ACHN (cell line): Measurements from ENCODE around the gene SMC1B.
"Not testable (repeated sequence)": the region's sequence is repeated elsewhere in the genome, so short reads cannot be mapped to it uniquely, and the experiment has no call there.

ENCODE experiments used
- DNase-seq: peaks from one replicate; pipeline ENCODE4 v3.0.0-alpha.2; 2015
- in situ Hi-C: cut with HindIII; loops from 2 replicates; pipeline ENCODE4 v1.10.0; 2017; ENCODE audit warnings: low sequenced_read_pairs, low pct_ligation_motif_present, low pct_unique_long_range_greater_than_20kb

SMC1B gene

DNA sequence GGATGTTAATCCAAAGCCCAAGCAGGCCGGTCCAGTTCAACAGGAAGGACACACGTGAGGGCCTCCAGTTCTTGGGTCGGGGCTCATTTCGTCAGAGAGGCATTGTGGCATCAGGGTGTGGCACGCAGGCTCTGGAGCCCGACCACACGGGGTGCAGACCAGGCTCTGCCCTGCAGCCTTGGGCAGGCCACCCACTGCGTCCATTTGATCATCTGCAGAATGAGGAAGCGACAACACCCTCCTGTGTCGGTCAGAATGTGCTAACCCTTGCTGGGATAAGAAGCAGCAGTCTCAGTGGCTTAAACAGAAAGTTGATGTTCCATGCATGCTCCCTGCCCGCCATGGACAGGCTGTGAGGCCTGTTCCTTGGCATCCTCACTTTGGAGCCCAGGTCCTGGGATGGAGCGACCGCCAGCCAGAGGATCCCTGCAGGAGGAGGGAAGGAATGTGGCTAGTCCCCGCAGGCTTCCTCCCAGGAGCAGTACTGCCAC is 10.9 kb upstream of the SMC1B start:
- in situ Hi-C loops, result no loop called here
- DNase-seq, result no peak

- in situ Hi-C loops, result no loop called here
- no peak for DNase-seq
Measured at GRCh38 chr22:45423524-45423923, 10.1 kb upstream of the SMC1B start.

DNA sequence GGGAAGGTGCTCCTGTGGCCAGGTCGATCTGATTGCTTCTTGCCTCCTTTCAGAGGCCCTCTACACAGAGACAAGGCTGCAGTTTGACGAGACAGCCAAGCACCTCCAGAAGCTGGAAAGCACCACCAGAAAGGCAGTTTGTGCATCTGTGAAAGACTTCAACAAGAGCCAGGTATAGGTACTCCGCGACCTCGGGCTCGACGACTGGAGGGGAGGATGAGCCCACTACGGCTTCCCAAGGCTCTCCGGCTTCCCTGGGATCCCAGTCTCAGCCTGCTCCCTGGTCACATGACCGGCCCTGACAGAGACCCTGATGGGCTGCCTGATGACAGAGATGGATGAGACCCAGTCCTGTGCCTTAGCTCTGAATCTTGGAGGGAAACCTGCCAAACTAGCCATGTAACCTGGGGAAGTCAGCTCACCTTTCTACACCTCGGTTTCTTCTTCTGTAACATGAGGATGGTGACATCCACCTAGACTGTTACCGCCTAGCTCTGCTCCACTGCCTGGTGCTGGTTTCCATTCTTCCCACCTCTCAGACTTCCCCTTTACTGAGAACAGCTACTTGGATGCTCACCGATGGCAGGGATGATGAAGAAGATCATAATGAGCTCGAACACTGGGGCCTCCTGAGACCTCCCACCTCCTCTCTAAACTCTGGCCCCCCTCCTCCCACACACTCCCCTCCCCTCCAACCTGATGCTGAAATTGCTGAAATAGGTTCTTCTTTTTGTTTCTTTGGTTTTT is 9.0 kb upstream of the SMC1B start:
- no peak for DNase-seq
- in situ Hi-C loops, result no loop called here

GRCh38 chr22:45421349-45422055 is 8.1 kb upstream of the SMC1B start:
- no peak for DNase-seq
- in situ Hi-C loops, result no loop called here

DNA sequence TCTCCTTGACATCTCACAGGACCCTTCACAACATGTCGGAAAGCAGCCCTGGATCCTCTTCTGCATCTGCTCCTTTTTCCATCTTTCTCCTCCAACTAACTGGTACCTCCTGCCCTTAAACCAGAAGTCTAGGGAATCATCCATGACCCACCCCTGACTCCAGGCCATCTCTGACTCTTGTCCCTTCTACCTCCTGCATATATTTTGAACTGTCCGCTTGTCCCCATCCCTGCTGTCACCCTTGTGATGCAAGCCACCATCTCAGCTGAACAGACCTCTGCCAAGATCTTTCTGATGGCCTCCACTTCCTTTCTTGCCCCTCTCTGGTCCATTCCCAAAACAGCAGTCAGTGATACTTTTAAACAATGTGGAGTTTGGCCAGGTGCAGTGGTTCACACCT is 7.1 kb upstream of the SMC1B start:
- in situ Hi-C loops, result no loop called here
- no peak for DNase-seq

DNA sequence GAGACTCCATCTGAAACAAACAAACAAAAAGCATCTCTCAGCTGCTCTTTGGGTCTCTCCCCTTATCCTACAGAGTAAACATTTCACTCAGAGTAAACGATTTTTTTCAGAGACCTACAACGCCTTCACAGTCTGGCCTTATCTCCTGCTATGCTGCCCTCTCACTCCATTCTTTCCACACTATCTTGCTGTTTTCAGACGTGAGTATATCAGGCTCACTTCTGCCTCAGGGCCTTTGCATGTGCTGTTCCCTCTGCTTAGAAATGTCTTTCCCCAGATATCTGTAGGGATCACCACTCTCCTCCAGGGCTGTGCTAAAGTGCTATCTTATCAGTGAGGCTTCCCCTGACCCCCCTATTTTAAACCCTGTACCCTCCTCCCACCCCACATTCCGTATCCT is 6.6 kb upstream of the SMC1B start:
- no peak for DNase-seq
- in situ Hi-C loops, result no loop called here

DNA sequence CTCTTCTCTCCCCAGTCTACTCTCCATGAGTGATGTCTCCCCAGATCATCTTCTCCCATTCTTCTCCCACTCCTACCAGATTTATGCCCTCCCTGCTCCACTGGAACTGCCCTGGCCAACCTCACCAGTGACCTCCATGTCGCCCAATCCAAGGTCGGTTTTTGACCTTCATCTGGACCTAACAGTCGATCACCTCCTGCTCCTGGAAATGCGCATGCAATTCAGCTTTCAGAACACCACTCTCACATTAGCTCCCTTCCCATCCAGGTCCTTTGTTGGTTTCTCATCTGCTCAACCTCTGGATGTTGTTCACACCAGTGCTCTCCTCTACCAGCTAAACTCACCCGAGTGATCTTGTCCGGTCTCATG is 5.4 kb upstream of the SMC1B start:
- DNase-seq, result no peak
- in situ Hi-C loops, result no loop called here

DNA sequence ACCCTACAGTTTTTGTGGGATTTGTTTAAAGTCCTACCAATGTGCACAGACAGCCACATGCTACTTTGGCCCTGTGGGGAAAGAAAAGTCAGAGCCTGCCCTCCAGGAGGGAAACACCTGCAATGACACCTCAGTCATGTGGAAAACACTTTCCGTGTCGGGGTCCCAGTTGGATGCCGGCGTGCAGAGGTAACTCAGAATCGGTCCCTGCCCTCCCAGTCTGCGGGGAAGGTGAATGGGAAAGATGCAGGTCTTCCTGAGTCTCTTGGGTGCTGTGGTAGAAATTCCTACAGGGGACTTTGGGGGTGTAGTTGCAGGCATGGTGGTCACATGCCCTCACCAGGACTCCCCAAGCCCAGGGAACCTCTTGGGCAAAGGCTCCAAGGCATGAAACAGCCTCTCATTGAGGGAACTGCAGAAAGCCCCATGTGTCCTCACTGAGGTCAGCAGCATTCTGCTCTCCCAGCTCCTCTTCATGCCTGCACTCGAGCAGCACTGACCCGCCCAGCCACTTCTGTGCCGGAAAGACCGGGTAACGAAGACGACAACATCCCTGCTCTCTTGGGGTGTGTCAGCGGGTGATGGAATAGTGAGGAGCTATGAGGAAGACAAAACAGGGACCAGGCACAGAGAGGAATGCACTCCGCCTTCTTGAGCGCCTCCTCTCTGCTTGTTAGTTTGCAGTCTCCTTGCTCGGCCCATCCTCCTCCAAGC is 4.8 kb upstream of the SMC1B start:
- no peak for DNase-seq

GRCh38 chr22:45413013-45413367 is 409 bp downstream of the SMC1B start:
- no peak for DNase-seq
- in situ Hi-C loops, result no loop called here

More for the DNA sequence above, 4.8 kb upstream of the SMC1B start:
- in situ Hi-C loops, result no loop called here

DNA sequence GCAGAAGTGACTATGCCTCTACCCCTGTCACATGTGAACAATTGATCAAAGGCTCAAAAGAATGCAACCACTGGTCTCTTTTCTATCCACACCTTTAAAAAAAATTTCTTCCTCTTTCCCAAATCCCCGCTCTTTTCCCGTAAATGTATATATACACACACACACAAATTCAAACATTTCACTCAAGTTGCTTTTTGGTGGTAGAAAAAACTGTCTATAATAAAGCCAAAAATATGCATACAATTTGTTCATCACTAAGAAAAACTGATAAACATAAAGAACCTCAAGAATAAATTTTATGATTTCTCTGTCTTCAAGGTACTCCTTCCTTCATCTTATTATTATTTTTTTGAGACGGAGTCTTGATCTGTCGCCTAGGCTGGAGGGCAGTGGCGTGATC is 5.6 kb downstream of the SMC1B start:
- in situ Hi-C loops, result no loop called here
- DNase-seq, result no peak

DNA sequence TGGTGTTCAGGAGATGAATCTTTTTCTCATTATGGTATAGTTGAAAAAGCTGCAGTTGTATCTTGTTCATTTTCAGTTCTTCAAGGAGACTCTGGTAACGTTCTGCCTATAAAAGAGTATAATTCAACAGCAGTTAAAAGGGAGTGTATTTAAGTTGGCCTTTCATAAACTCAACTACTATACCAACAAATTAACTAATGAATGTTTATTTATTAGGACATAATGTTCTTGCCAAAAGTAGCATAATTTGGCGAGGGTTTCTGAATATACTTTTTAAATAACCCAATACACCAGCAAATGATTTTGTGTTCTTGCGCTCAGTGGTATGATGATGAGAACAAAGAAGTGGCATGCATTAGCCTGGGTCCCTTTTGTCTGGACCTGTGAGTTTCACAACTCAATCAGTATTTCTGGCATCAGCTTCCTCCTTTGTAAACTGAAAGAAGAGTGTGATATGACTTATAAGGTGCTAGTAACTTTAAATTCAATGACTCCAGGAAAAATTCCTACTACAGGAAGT is 10.9 kb downstream of the SMC1B start:
- DNase-seq, result no peak
- in situ Hi-C loops, result no loop called here

GRCh38 chr22:45399712-45400445 is 13.5 kb downstream of the SMC1B start:
- in situ Hi-C loops, result no loop called here

DNA sequence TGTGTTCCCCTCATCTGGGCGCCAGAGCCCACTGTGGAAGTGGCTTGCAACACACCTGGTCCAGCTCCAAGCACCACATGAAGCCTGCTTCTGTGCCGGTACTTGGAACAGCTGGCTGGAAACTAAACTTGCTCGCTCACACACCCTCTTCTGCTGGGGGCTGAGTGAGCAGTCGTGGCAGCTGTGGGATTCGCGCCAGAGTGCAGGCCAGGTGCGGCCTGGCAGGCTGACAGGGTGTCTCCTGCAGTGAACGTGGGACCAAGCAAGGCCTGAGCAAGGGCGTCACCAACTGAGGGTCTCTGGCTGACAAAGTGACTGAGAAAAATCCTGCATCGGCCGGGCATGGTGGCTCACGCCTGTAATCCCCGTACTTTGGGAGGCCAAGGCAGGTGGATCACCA is 15.2 kb downstream of the SMC1B start:
- in situ Hi-C loops, result no loop called here
- DNase-seq, result no peak

More at GRCh38 chr22:45399712-45400445, 13.5 kb downstream of the SMC1B start:
- no peak for DNase-seq

DNA sequence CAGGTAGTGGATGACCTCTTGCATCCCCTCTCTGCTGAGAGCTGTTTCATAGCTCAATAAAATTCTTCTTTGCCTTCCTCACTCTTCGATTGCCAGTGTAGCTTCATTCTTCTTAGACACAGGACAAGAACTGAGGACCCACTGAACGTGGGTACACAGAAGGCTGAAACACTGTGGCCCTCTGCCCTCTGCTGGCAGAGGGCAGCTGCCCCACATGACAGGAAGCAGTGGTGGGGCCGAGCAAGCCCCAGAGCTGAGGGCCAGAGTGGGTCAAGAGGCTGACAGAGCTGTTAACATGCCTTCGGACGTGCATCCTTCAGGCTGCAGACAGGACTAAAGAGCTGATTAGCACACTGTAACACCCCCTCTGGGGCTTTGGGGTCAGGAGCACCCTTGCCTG is 15.6 kb downstream of the SMC1B start:
- in situ Hi-C loops, result no loop called here
- no peak for DNase-seq

DNA sequence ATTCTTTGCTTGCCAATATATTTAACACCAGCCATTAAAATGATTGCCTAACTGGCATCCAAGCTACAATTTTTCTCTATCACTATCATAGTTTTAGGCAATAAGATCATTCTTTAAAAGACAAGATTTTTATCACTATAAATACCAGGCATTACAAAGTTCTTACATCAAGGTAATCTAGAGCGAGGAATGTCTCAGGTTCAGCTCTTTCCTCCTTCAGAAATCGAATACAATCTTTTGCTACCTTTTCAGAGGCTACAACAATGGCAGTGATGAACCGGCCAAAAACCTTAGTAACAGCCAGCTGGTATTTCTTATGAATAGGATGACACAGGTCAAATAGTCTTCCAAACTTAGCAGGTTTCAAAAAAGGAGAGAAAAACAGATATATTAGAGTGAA is 23.9 kb downstream of the SMC1B start:
- in situ Hi-C loops, result no loop called here
- DNase-seq, result no peak

- no peak for DNase-seq
- in situ Hi-C loops, result no loop called here
Measured at GRCh38 chr22:45381348-45381747, 32.1 kb downstream of the SMC1B start.

- no peak for DNase-seq
- in situ Hi-C loops, result no loop called here
Measured at GRCh38 chr22:45376703-45377102, 36.7 kb downstream of the SMC1B start.

DNA sequence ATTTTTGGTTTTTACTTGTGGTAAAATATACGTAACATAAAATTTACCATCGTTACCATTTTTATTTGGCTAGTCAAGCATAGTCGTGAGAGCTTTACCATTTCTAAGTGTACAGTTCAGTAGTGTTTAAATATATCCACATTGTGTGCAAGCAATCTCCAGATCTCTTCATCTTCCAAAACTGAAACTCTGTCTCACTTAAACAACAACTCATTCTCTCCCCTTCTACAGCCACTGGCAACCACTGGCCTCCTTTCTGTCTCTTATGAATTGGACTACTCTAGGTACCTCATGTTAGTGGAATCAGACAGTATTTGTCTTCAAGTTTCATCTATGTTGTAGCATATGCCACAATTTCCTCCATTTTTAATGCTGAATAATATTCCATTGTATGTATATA is 37.4 kb downstream of the SMC1B start:
- in situ Hi-C loops, result no loop called here
- no peak for DNase-seq

GRCh38 chr22:45373592-45373991 is 39.8 kb downstream of the SMC1B start:
- DNase-seq, in situ Hi-C loops: not testable (repeated sequence)
